ENCODE results near the gene SPTBN1. TPM values are rescaled to one million over a fixed set of nuclear protein-coding genes. Genes with fewer than 3 reads are reported as not detected.

Gene SPTBN1
- total RNA-seq, 2 experiments from 2014 or later, result 103 to 107 TPM

GRCh38 chr2:54575379-54575888, 119.3 kb downstream of the SPTBN1 start:
- CTCF ChIA-PET, result interaction anchor here (0.7 to 9.0 kb wide), 6 partner anchors 11 to 130 kb away, joined by 3 to 68 read pairs (median 4); no protein-coding TSS in a partner anchor
- Mint-ChIP-seq H3K36me3 (ENCODE audit: low read depth) (peaks cover 16% of the 10 kb centered on the region), H3K27me3 (ENCODE audit: low read depth) (no peaks in the 10 kb centered on the region), H3K4me3 (peak overlapping the region; percentile 59), H3K27ac (peak overlapping the region; percentile 91), H3K9me3 (peaks cover 2% of the 10 kb centered on the region), H3K4me1 (ENCODE audit: low read depth) (peaks cover 94% of the 10 kb centered on the region)
- intact Hi-C loops (cut with micrococcal nuclease), result loop anchor here (1.0 to 2.0 kb wide), 2 partner anchors 14 to 77 kb away; no protein-coding TSS in a partner anchor
- peak; percentile 74 for DNase-seq

GRCh38 chr2:54577035-54577434, 120.9 kb downstream of the SPTBN1 start:
- no peak for DNase-seq
- CTCF ChIA-PET, result interaction anchor here (1.5 to 9.0 kb wide), 2 partner anchors 17 to 20 kb away, joined by 4 to 68 read pairs; no protein-coding TSS in a partner anchor
- peaks cover 94% of the 10 kb centered on the region for H3K4me1 Mint-ChIP-seq (ENCODE audit: low read depth)

GRCh38 chr2:54577944-54578647, 122.0 kb downstream of the SPTBN1 start:
- no peak for DNase-seq
- Mint-ChIP-seq H3K9me3 (peaks cover 2% of the 10 kb centered on the region), H3K27ac (peak overlapping the region; percentile 50), H3K36me3 (ENCODE audit: low read depth) (peaks cover 11% of the 10 kb centered on the region), H3K4me1 (ENCODE audit: low read depth) (peaks cover 94% of the 10 kb centered on the region), H3K4me3 (no peak overlapping the region), H3K27me3 (ENCODE audit: low read depth) (no peaks in the 10 kb centered on the region)
- intact Hi-C loops (cut with micrococcal nuclease), result no loop called here
- CTCF ChIA-PET, result interaction anchor here (1.9 to 2.8 kb wide), 2 partner anchors 11 to 28 kb away, joined by 6 to 11 read pairs; no protein-coding TSS in a partner anchor

More at GRCh38 chr2:54577035-54577434, 120.9 kb downstream of the SPTBN1 start:
- intact Hi-C loops (cut with micrococcal nuclease), result no loop called here
- Mint-ChIP-seq H3K36me3 (ENCODE audit: low read depth) (peaks cover 16% of the 10 kb centered on the region), H3K27ac (peak overlapping the region; percentile 91), H3K27me3 (ENCODE audit: low read depth) (no peaks in the 10 kb centered on the region), H3K4me3 (no peak overlapping the region), H3K9me3 (peaks cover 2% of the 10 kb centered on the region)

GRCh38 chr2:54578648-54579045, 122.5 kb downstream of the SPTBN1 start:
- no peak overlapping the region for H3K4me3 Mint-ChIP-seq
- H3K9me3 Mint-ChIP-seq, result peaks cover 2% of the 10 kb centered on the region
- peaks cover 94% of the 10 kb centered on the region for H3K4me1 Mint-ChIP-seq (ENCODE audit: low read depth)
- no peaks in the 10 kb centered on the region for H3K27me3 Mint-ChIP-seq (ENCODE audit: low read depth)
- intact Hi-C loops (cut with micrococcal nuclease), result no loop called here
- H3K27ac Mint-ChIP-seq, result peak overlapping the region; percentile 50
- H3K36me3 Mint-ChIP-seq (ENCODE audit: low read depth), result peaks cover 11% of the 10 kb centered on the region
- DNase-seq, result no peak
- CTCF ChIA-PET, result interaction anchor here (1.5 to 2.8 kb wide), 3 partner anchors 11 to 27 kb away, joined by 3 to 11 read pairs (median 6); no protein-coding TSS in a partner anchor

- peak overlapping the region; percentile 67 for H3K4me3 Mint-ChIP-seq
- H3K4me1 Mint-ChIP-seq (ENCODE audit: low read depth), result peaks cover 93% of the 10 kb centered on the region
- H3K27me3 Mint-ChIP-seq (ENCODE audit: low read depth), result no peaks in the 10 kb centered on the region
- CTCF ChIA-PET, result interaction anchor here (0.6 to 2.8 kb wide), 4 partner anchors 10 to 104 kb away, joined by 3 to 11 read pairs (median 5); no protein-coding TSS in a partner anchor
- peak overlapping the region; percentile 87 for H3K27ac Mint-ChIP-seq
- H3K36me3 Mint-ChIP-seq (ENCODE audit: low read depth), result peaks cover 11% of the 10 kb centered on the region
- peaks cover 2% of the 10 kb centered on the region for H3K9me3 Mint-ChIP-seq
- DNase-seq, result no peak
- intact Hi-C loops (cut with micrococcal nuclease), result no loop called here
Observed at GRCh38 chr2:54579061-54579681, 123.0 kb downstream of the SPTBN1 start.

GRCh38 chr2:54579682-54580620, 123.8 kb downstream of the SPTBN1 start:
- H3K4me3 Mint-ChIP-seq, result peak overlapping the region; percentile 67
- CTCF ChIA-PET, result interaction anchor here (0.6 to 2.8 kb wide), 8 partner anchors 9 to 397 kb away, joined by 3 to 11 read pairs (median 4); no protein-coding TSS in a partner anchor
- peaks cover 2% of the 10 kb centered on the region for H3K9me3 Mint-ChIP-seq
- peaks cover 11% of the 10 kb centered on the region for H3K36me3 Mint-ChIP-seq (ENCODE audit: low read depth)
- peak; percentile 54 for DNase-seq
- H3K27me3 Mint-ChIP-seq (ENCODE audit: low read depth), result no peaks in the 10 kb centered on the region
- intact Hi-C loops (cut with micrococcal nuclease), result loop anchor here (1.0 kb wide), 3 partner anchors 9 to 20 kb away; no protein-coding TSS in a partner anchor
- H3K4me1 Mint-ChIP-seq (ENCODE audit: low read depth), result peaks cover 93% of the 10 kb centered on the region
- peak overlapping the region; percentile 87 for H3K27ac Mint-ChIP-seq

- peak overlapping the region; percentile 89 for H3K27ac Mint-ChIP-seq
- no peaks in the 10 kb centered on the region for H3K9me3 Mint-ChIP-seq
- H3K4me1 Mint-ChIP-seq (ENCODE audit: low read depth), result peaks cover 92% of the 10 kb centered on the region
- H3K36me3 Mint-ChIP-seq (ENCODE audit: low read depth), result peaks cover 6% of the 10 kb centered on the region
- CTCF ChIA-PET, result interaction anchor here (0.6 to 1.5 kb wide), 8 partner anchors 11 to 58 kb away, joined by 3 to 6 read pairs (median 4); no protein-coding TSS in a partner anchor
- no peak for DNase-seq
- H3K4me3 Mint-ChIP-seq, result peak overlapping the region; percentile 63
- intact Hi-C loops (cut with micrococcal nuclease), result no loop called here
- H3K27me3 Mint-ChIP-seq (ENCODE audit: low read depth), result no peaks in the 10 kb centered on the region
Observed at GRCh38 chr2:54581326-54582039, 125.4 kb downstream of the SPTBN1 start.

- Mint-ChIP-seq H3K36me3 (ENCODE audit: low read depth) (peaks cover 1% of the 10 kb centered on the region), H3K4me1 (ENCODE audit: low read depth) (peaks cover 92% of the 10 kb centered on the region), H3K27ac (peak overlapping the region; percentile 89), H3K9me3 (no peaks in the 10 kb centered on the region), H3K27me3 (ENCODE audit: low read depth) (no peaks in the 10 kb centered on the region), H3K4me3 (peak overlapping the region; percentile 42)
- intact Hi-C loops (cut with micrococcal nuclease), result loop anchor here (1.0 kb wide), 2 partner anchors 8 to 9 kb away; no protein-coding TSS in a partner anchor
- CTCF ChIA-PET, result interaction anchor here (0.9 kb wide), 1 partner anchor 14 kb away, joined by 3 read pairs; no protein-coding TSS in a partner anchor
- DNase-seq, result no peak
Observed at GRCh38 chr2:54582987-54583386, 126.9 kb downstream of the SPTBN1 start.

GRCh38 chr2:54584598-54584997, 128.5 kb downstream of the SPTBN1 start:
- Mint-ChIP-seq H3K4me3 (no peak overlapping the region), H3K27ac (peak overlapping the region; percentile 46), H3K27me3 (ENCODE audit: low read depth) (no peaks in the 10 kb centered on the region), H3K4me1 (ENCODE audit: low read depth) (peaks cover 91% of the 10 kb centered on the region), H3K9me3 (no peaks in the 10 kb centered on the region), H3K36me3 (ENCODE audit: low read depth) (peaks cover 1% of the 10 kb centered on the region)
- intact Hi-C loops (cut with micrococcal nuclease), result no loop called here
- DNase-seq, result no peak
- CTCF ChIA-PET, result interaction anchor here (1.6 kb wide), 1 partner anchor 26 kb away, joined by 3 read pairs; no protein-coding TSS in a partner anchor

- peak overlapping the region; percentile 66 for H3K4me3 Mint-ChIP-seq
- no peak for DNase-seq
- intact Hi-C loops (cut with micrococcal nuclease), result no loop called here
- no peaks in the 10 kb centered on the region for H3K9me3 Mint-ChIP-seq
- no peaks in the 10 kb centered on the region for H3K27me3 Mint-ChIP-seq (ENCODE audit: low read depth)
- peak overlapping the region; percentile 90 for H3K27ac Mint-ChIP-seq
- H3K4me1 Mint-ChIP-seq (ENCODE audit: low read depth), result peaks cover 89% of the 10 kb centered on the region
- CTCF ChIA-PET, result interaction anchor here (0.6 to 1.6 kb wide), 2 partner anchors 15 to 27 kb away, joined by 3 to 4 read pairs; no protein-coding TSS in a partner anchor
- H3K36me3 Mint-ChIP-seq (ENCODE audit: low read depth), result no peaks in the 10 kb centered on the region
Observed at GRCh38 chr2:54585136-54585733, 129.1 kb downstream of the SPTBN1 start.
